Duodenal mucosa (tissue), 2 donors: Measurements from ENCODE around the gene FAM13A.

Experiments
- H3K27ac ChIP-seq: one replicate; pipeline ENCODE4 v1.7.0; 2013; ENCODE audit warnings: low read depth, low read length
- H3K27me3 ChIP-seq, 2 donors: one replicate each; pipeline ENCODE4 v1.7.0; 2013; ENCODE audit warnings: low read length in 2 of 2, control low read depth in 1 of 2; ENCODE audit not compliant: insufficient read depth in 2 of 2, control insufficient read depth in 1 of 2
- H3K36me3 ChIP-seq, 2 donors: one replicate each; pipeline ENCODE4 v1.7.0; 2013; ENCODE audit warnings: low read length in 2 of 2, control low read depth in 1 of 2; ENCODE audit not compliant: insufficient read depth in 2 of 2, control insufficient read depth in 1 of 2
- H3K4me1 ChIP-seq, 2 donors: one replicate each; pipeline ENCODE4 v1.7.0; 2013; ENCODE audit warnings: low read length in 2 of 2, control low read depth in 1 of 2; ENCODE audit not compliant: insufficient read depth in 2 of 2, control insufficient read depth in 1 of 2
- H3K4me3 ChIP-seq, 2 donors: one replicate each; pipeline ENCODE4 v1.7.0; 2013; ENCODE audit warnings: low read length in 2 of 2, low read depth in 1 of 2
- H3K9ac ChIP-seq, 2 donors: one replicate each; pipeline ENCODE4 v1.7.0; 2013; ENCODE audit warnings: low read length in 2 of 2, low read depth in 1 of 2
- H3K9me3 ChIP-seq, 2 donors: one replicate each; pipeline ENCODE4 v1.7.0; 2013; ENCODE audit warnings: low read length in 2 of 2, control low read depth in 1 of 2; ENCODE audit not compliant: control insufficient read depth in 1 of 2

Gene FAM13A

DNA sequence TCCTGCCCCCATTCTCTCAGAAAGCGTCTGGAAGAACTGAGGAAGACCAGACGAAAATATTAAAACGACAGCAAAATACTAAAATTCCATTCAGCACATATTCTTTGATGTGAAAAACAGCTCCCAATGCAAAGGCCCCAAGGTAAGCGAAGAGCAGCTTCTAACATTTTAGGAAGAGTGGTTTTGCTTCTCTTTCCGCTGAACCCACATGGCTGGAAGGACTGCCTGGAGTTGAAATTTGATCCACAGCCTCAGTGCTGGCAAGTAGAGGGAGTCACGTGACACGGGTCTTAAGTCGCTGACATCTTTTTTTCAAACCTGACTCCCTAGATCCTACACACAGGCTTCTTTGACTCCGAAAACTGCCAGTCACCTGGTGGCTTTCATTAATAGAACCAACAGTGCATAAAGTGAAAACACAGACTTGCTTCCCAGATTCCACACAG lies at the start of gene FAM13A:
Gene FAM13A (minus strand): TSS at position 233 of the 446 bp plus-strand sequence. CDS start 221 bp downstream, at position 12.
- no peaks in the 10 kb centered on the region for H3K36me3 ChIP-seq
- H3K27ac ChIP-seq: no peak within 1 kb of the TSS
- H3K9me3 ChIP-seq: peaks cover 0 to 3% of the 10 kb centered on the region in 2 donors
- H3K27me3 ChIP-seq: no peaks in the 10 kb centered on the region
- peak within 1 kb of the TSS; percentile 21 to 57 for H3K9ac ChIP-seq
- H3K4me3 ChIP-seq: peak within 1 kb of the TSS; percentile 65 to 84
- H3K4me1 ChIP-seq: peaks cover 0 to 24% of the 10 kb centered on the region in 2 donors

DNA sequence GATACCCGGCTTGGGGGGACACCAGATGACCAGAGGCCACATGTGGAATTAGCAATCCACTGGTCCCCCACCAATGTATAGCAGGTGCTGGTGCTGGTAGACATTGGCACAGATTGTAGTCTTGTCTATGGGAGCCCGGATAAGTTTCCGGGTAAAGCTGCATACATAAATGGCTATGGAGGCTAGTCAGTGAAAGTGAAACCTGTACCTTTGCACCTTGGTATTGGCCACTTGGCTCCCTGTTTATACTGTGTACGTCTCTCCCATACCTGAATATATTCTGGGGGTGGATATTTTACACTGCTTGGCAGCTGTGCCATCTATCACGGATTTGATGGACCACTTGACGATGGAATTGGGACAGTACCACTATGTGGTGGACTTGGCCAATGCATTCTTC lies 48.7 kb upstream of the FAM13A start:
- no peaks in the 10 kb centered on the region for H3K9me3 ChIP-seq

GRCh38 chr4:89101256-89102161 lies 44.5 kb upstream of the FAM13A start:
- no peak overlapping the region for H3K9ac ChIP-seq
- H3K4me3 ChIP-seq: no peak overlapping the region
- no peak overlapping the region for H3K27ac ChIP-seq
- no peaks in the 10 kb centered on the region for H3K27me3 ChIP-seq
- no peaks in the 10 kb centered on the region for H3K4me1 ChIP-seq
- H3K9me3 ChIP-seq: no peaks in the 10 kb centered on the region
- H3K36me3 ChIP-seq: no peaks in the 10 kb centered on the region

More for the DNA sequence above, 48.7 kb upstream of the FAM13A start:
- H3K27me3 ChIP-seq: peaks cover 0 to 5% of the 10 kb centered on the region in 2 donors
- no peak overlapping the region for H3K4me3 ChIP-seq
- no peak overlapping the region for H3K9ac ChIP-seq
- H3K27ac ChIP-seq: no peak overlapping the region
- H3K36me3 ChIP-seq: no peaks in the 10 kb centered on the region
- H3K4me1 ChIP-seq: peaks cover 4 to 9% of the 10 kb centered on the region in 2 donors

- H3K27me3 ChIP-seq: no peaks in the 10 kb centered on the region
Measured at GRCh38 chr4:89100853-89101252, 43.9 kb upstream of the FAM13A start.

DNA sequence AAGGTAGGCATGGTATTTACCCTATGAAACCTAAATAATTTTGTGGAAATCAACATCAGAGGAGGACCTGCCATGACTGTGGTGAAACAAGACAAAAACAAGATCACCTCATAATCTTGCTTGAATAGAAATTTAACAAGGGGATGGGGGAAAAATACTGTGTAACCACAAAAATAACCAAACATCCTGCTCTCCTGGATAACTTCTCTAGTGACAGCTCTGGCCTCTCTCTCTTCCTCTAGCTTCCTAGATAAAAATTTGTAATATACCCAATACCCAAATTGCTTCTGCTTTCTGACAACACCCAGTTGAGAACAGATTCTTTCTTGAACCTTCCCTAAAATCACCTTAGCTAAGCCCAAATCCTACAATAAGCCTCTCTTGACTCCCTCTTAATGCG lies 42.5 kb upstream of the FAM13A start:
- no peak overlapping the region for H3K9ac ChIP-seq
- no peak overlapping the region for H3K27ac ChIP-seq
- no peaks in the 10 kb centered on the region for H3K27me3 ChIP-seq
- H3K36me3 ChIP-seq: no peaks in the 10 kb centered on the region
- H3K4me1 ChIP-seq: no peaks in the 10 kb centered on the region
- no peaks in the 10 kb centered on the region for H3K9me3 ChIP-seq
- no peak overlapping the region for H3K4me3 ChIP-seq

More at GRCh38 chr4:89100853-89101252, 43.9 kb upstream of the FAM13A start:
- H3K9me3 ChIP-seq: no peaks in the 10 kb centered on the region
- no peak overlapping the region for H3K4me3 ChIP-seq
- H3K9ac ChIP-seq: no peak overlapping the region
- no peaks in the 10 kb centered on the region for H3K4me1 ChIP-seq
- H3K36me3 ChIP-seq: no peaks in the 10 kb centered on the region
- H3K27ac ChIP-seq: no peak overlapping the region

- Histone ChIP-seq H3K4me1 (no peaks in the 10 kb centered on the region), H3K9me3 (no peaks in the 10 kb centered on the region), H3K36me3 (no peaks in the 10 kb centered on the region), H3K4me3 (no peak overlapping the region), H3K27me3 (no peaks in the 10 kb centered on the region), H3K27ac (no peak overlapping the region), H3K9ac (no peak overlapping the region)
Measured at GRCh38 chr4:89099034-89099433, 42.0 kb upstream of the FAM13A start.

DNA sequence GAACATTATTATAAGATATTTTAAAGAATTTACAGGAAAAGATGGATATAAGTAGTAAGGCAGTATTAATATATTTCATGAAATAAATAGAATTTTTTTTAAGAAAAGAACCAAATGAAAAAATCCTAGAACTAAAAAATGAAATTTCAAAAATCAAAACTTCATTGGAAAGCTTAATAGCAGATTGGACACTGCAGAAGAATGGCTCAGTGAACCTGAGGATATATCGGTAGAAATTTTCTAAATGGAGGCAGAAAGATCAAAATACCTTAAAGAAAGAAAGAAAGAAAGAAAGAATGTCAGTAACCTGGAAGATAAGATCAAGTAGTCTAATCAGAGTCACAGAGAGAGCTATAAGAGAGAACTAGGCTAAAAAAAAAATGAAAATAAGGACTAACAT lies 21.3 kb upstream of the FAM13A start:
- Histone ChIP-seq H3K9ac (no peak overlapping the region), H3K4me3 (no peak overlapping the region), H3K4me1 (no peaks in the 10 kb centered on the region), H3K36me3 (no peaks in the 10 kb centered on the region), H3K9me3 (peaks cover 4 to 11% of the 10 kb centered on the region in 2 donors), H3K27me3 (no peaks in the 10 kb centered on the region), H3K27ac (no peak overlapping the region)

- Histone ChIP-seq H3K4me1 (no peaks in the 10 kb centered on the region), H3K27ac (no peak overlapping the region), H3K9me3 (peaks cover 4 to 11% of the 10 kb centered on the region in 2 donors), H3K9ac (no peak overlapping the region), H3K4me3 (no peak overlapping the region), H3K36me3 (no peaks in the 10 kb centered on the region), H3K27me3 (no peaks in the 10 kb centered on the region)
Measured at GRCh38 chr4:89077761-89078160, 20.8 kb upstream of the FAM13A start.

DNA sequence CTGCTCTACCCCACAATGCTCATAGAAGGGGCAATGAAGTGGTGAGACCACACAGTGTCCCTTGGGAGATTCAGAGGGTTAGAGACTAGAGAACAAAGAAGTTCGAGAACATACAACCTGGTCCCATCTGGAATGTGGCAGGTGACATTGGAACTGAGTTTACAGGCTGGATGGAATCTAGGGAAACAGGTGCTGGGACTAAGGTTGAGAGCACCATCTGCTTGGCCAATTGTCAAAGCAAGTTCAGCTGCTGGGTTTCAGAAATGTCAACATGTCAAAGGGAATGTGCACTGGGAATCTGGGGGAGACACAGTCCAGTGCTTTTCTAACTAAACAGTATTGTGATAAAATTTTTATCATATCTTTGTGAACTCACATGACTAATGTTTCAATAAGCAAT lies 15.9 kb upstream of the FAM13A start:
- peaks cover 4 to 11% of the 10 kb centered on the region in 2 donors for H3K9me3 ChIP-seq

DNA sequence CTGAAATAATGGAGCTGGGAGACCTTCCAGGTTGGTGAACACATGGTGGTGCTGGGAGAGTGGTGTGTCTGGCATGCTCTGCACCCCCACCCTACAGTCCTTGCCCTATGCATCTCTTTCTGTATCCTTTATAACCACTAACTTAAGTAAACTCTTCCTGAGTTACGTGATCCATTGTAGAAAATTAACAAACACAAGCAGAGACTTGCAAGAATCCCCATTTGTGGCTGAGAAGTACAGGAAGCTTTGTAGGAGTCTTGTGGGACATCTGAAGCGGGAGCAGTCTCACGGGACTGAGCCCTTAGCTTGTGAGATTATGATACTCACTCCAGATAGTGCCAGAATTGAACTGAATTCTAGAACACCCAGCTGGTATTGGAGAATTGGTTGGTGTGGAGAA lies 14.3 kb upstream of the FAM13A start:
- Histone ChIP-seq H3K4me3 (no peak overlapping the region), H3K9me3 (no peaks in the 10 kb centered on the region), H3K9ac (no peak overlapping the region), H3K27ac (no peak overlapping the region), H3K4me1 (no peaks in the 10 kb centered on the region), H3K27me3 (no peaks in the 10 kb centered on the region), H3K36me3 (no peaks in the 10 kb centered on the region)

More for the DNA sequence above, 15.9 kb upstream of the FAM13A start:
- Histone ChIP-seq H3K4me1 (no peaks in the 10 kb centered on the region), H3K9ac (no peak overlapping the region), H3K4me3 (no peak overlapping the region), H3K27me3 (no peaks in the 10 kb centered on the region), H3K36me3 (no peaks in the 10 kb centered on the region), H3K27ac (no peak overlapping the region)
